ENCODE data around the gene KDM4B. TPM values are rescaled to one million over a fixed set of nuclear protein-coding genes. Genes with fewer than 3 reads are reported as not detected.
"Not testable (repeated sequence)": the region's sequence is repeated elsewhere in the genome, so short reads cannot be mapped to it uniquely, and the experiment has no call there.

Gene KDM4B
- polyA plus RNA-seq, 1 donor from 2014 or later, result 78.2 TPM

- peaks cover 4% of the 10 kb centered on the region for H3K27me3 Mint-ChIP-seq
- no peak overlapping the region for H3K27ac Mint-ChIP-seq
- no peak overlapping the region for H3K4me3 Mint-ChIP-seq
- no peaks in the 10 kb centered on the region for H3K36me3 Mint-ChIP-seq
- peaks cover 0 to 3% (median 0%) of the 10 kb centered on the region in 3 donors for H3K9me3 Mint-ChIP-seq
- H3K4me1 Mint-ChIP-seq, result peaks cover 0 to 2% (median 2%) of the 10 kb centered on the region in 3 donors
Measured at GRCh38 chr19:5184930-5185329, 216.0 kb downstream of the KDM4B start.

GRCh38 chr19:5186293-5187050 lies 217.6 kb downstream of the KDM4B start:
- no peak overlapping the region for H3K27ac Mint-ChIP-seq
- H3K4me1 Mint-ChIP-seq, result peaks cover 0 to 2% (median 2%) of the 10 kb centered on the region in 3 donors
- H3K4me3 Mint-ChIP-seq, result no peak overlapping the region
- H3K36me3 Mint-ChIP-seq, result no peaks in the 10 kb centered on the region
- H3K27me3 Mint-ChIP-seq, result peaks cover 4% of the 10 kb centered on the region
- H3K9me3 Mint-ChIP-seq, result peaks cover 0 to 3% (median 0%) of the 10 kb centered on the region in 3 donors

- Mint-ChIP-seq H3K4me3 (no peak overlapping the region), H3K27me3 (peaks cover 4% of the 10 kb centered on the region), H3K4me1 (peaks cover 0 to 2% (median 2%) of the 10 kb centered on the region in 3 donors), H3K9me3 (peaks cover 0 to 3% (median 0%) of the 10 kb centered on the region in 3 donors), H3K27ac (no peak overlapping the region), H3K36me3 (no peaks in the 10 kb centered on the region)
Measured at GRCh38 chr19:5188548-5189317, 219.8 kb downstream of the KDM4B start.

GRCh38 chr19:5189318-5189607 lies 220.3 kb downstream of the KDM4B start:
- Mint-ChIP-seq H3K4me1 (peaks cover 0 to 2% (median 2%) of the 10 kb centered on the region in 3 donors), H3K36me3 (no peaks in the 10 kb centered on the region), H3K9me3 (peaks cover 0 to 3% (median 0%) of the 10 kb centered on the region in 3 donors), H3K4me3 (no peak overlapping the region), H3K27me3 (peaks cover 4% of the 10 kb centered on the region), H3K27ac (no peak overlapping the region)

- peaks cover 0 to 2% (median 0%) of the 10 kb centered on the region in 3 donors for H3K9me3 Mint-ChIP-seq
Measured at GRCh38 chr19:5191091-5191490, 222.2 kb downstream of the KDM4B start.

GRCh38 chr19:5192568-5192967 lies 223.7 kb downstream of the KDM4B start:
- Mint-ChIP-seq H3K36me3 (no peaks in the 10 kb centered on the region), H3K27me3 (peaks cover 2% of the 10 kb centered on the region), H3K27ac (no peak overlapping the region), H3K4me1 (peaks cover 0 to 2% (median 2%) of the 10 kb centered on the region in 3 donors), H3K4me3 (no peak overlapping the region), H3K9me3 (peaks cover 0 to 2% (median 0%) of the 10 kb centered on the region in 3 donors)

More at GRCh38 chr19:5191091-5191490, 222.2 kb downstream of the KDM4B start:
- Mint-ChIP-seq H3K4me3 (peak overlapping the region in 1 of 4 donors; percentile 43), H3K27ac (no peak overlapping the region), H3K36me3 (no peaks in the 10 kb centered on the region), H3K27me3 (peaks cover 2% of the 10 kb centered on the region), H3K4me1 (peaks cover 0 to 2% (median 2%) of the 10 kb centered on the region in 3 donors)

- no peak overlapping the region for H3K27ac Mint-ChIP-seq
- no peaks in the 10 kb centered on the region for H3K36me3 Mint-ChIP-seq
- no peak overlapping the region for H3K4me3 Mint-ChIP-seq
- peaks cover 2% of the 10 kb centered on the region for H3K27me3 Mint-ChIP-seq
- H3K4me1 Mint-ChIP-seq, result peaks cover 0 to 2% (median 2%) of the 10 kb centered on the region in 3 donors
- peaks cover 0 to 2% (median 0%) of the 10 kb centered on the region in 3 donors for H3K9me3 Mint-ChIP-seq
Measured at GRCh38 chr19:5193192-5193591, 224.3 kb downstream of the KDM4B start.

GRCh38 chr19:5194641-5195040 lies 225.7 kb downstream of the KDM4B start:
- H3K4me1 Mint-ChIP-seq, result no peaks in the 10 kb centered on the region
- no peak overlapping the region for H3K27ac Mint-ChIP-seq
- H3K36me3 Mint-ChIP-seq, result no peaks in the 10 kb centered on the region
- no peaks in the 10 kb centered on the region for H3K27me3 Mint-ChIP-seq
- no peak overlapping the region for H3K4me3 Mint-ChIP-seq
- peaks cover 0 to 2% (median 0%) of the 10 kb centered on the region in 3 donors for H3K9me3 Mint-ChIP-seq

GRCh38 chr19:5195587-5195986 lies 226.7 kb downstream of the KDM4B start:
- Mint-ChIP-seq H3K27ac (peak overlapping the region in 1 of 3 donors; percentile 19), H3K4me3 (peak overlapping the region in 1 of 4 donors; percentile 45)
- not testable (repeated sequence) for H3K9me3 Mint-ChIP-seq, H3K4me1 Mint-ChIP-seq, H3K27me3 Mint-ChIP-seq, H3K36me3 Mint-ChIP-seq

GRCh38 chr19:5196832-5197231 lies 227.9 kb downstream of the KDM4B start:
- Mint-ChIP-seq H3K4me3 (no peak overlapping the region), H3K9me3 (peaks cover 0 to 6% (median 4%) of the 10 kb centered on the region in 3 donors), H3K36me3 (no peaks in the 10 kb centered on the region), H3K4me1 (no peaks in the 10 kb centered on the region), H3K27ac (no peak overlapping the region), H3K27me3 (no peaks in the 10 kb centered on the region)

- H3K27me3 Mint-ChIP-seq, result no peaks in the 10 kb centered on the region
- peak overlapping the region in 1 of 4 donors; percentile 23 for H3K4me3 Mint-ChIP-seq
- H3K27ac Mint-ChIP-seq, result no peak overlapping the region
- H3K4me1 Mint-ChIP-seq, result peaks cover 0 to 5% (median 0%) of the 10 kb centered on the region in 3 donors
- peaks cover 0 to 6% (median 4%) of the 10 kb centered on the region in 3 donors for H3K9me3 Mint-ChIP-seq
- no peaks in the 10 kb centered on the region for H3K36me3 Mint-ChIP-seq
Measured at GRCh38 chr19:5200844-5201243, 231.9 kb downstream of the KDM4B start.

- Mint-ChIP-seq H3K9me3 (peaks cover 0 to 6% (median 4%) of the 10 kb centered on the region in 3 donors), H3K4me3 (peak overlapping the region in 1 of 4 donors; percentile 63), H3K27me3 (no peaks in the 10 kb centered on the region), H3K27ac (no peak overlapping the region), H3K4me1 (peaks cover 0 to 5% (median 0%) of the 10 kb centered on the region in 3 donors), H3K36me3 (no peaks in the 10 kb centered on the region)
Measured at GRCh38 chr19:5202553-5202952, 233.6 kb downstream of the KDM4B start.

Measured in IgD-negative memory B cell (primary cell).